Kidney (tissue), 14 donors: ENCODE measurements around the gene ALX3. TPM values are rescaled to one million over a fixed set of nuclear protein-coding genes. Genes with fewer than 3 reads are reported as not detected.

Experiments used
- DNase-seq, 5 donors: peaks; one replicate each; pipeline ENCODE4 v3.0.0-alpha.2; 2013 to 2020
- FAIRE-seq: peaks from 2 replicates; lab custom pipeline; 2012; peaks lifted over from hg19 to GRCh38; lab: Jason Lieb, UNC
- H3K27ac ChIP-seq, 2 donors: one replicate each; pipeline ENCODE4 v1.7.0; 2013; ENCODE audit warnings: low read depth in 2 of 2, low read length in 2 of 2, inconsistent platforms in 1 of 2
- H3K27me3 ChIP-seq: one replicate; pipeline ENCODE4 v1.7.1; 2013; ENCODE audit warnings: low read length, inconsistent platforms; ENCODE audit not compliant: control insufficient read depth, insufficient read depth
- H3K36me3 ChIP-seq, 3 donors: one replicate each; pipeline versions ENCODE4 v1.7.0 to v1.7.1; 2013; ENCODE audit warnings: low read length in 3 of 3, control low read depth in 1 of 3, inconsistent platforms in 1 of 3; ENCODE audit not compliant: insufficient read depth in 3 of 3, control insufficient read depth in 2 of 3
- H3K4me1 ChIP-seq, 3 donors: one replicate each; pipeline versions ENCODE4 v1.7.0 to v1.7.1; 2013; ENCODE audit warnings: low read length in 3 of 3, inconsistent platforms in 1 of 3, low read depth in 1 of 3; ENCODE audit not compliant: control insufficient read depth in 2 of 3, insufficient read depth in 2 of 3
- H3K4me3 ChIP-seq, 3 donors: one replicate each; pipeline versions ENCODE4 v1.7.0 to v1.8.1; 2013; ENCODE audit warnings: low read length in 3 of 3, control low read depth in 1 of 3, inconsistent platforms in 1 of 3
- H3K9ac ChIP-seq, 3 donors: one replicate each; pipeline versions ENCODE4 v1.7.0 to v1.7.1; 2013; ENCODE audit warnings: low read length in 3 of 3, control low read depth in 1 of 3, inconsistent platforms in 1 of 3
- H3K9me3 ChIP-seq, 3 donors: one replicate each; pipeline versions ENCODE4 v1.7.0 to v1.7.1; 2013; ENCODE audit warnings: low read length in 3 of 3, control low read depth in 1 of 3, inconsistent platforms in 1 of 3; ENCODE audit not compliant: control insufficient read depth in 2 of 3, insufficient read depth in 1 of 3
- intact Hi-C: fragments of 100-400 bp; cut with DNase I; formaldehyde crosslinking; loops from one replicate; pipeline ENCODE4 v1.11.1; 2022
- polyA plus RNA-seq: library from polyadenylated mRNA; stranded (reverse); fragments of 350-450 nt; fragmentation: Illumina TruSeq; extraction: RNeasy Lipid Tissue Mini Kit (QIAGEN cat#74804); gene quantifications from one replicate; pipeline ENCODE4 v1.2.3, GENCODE V29; 2014; ENCODE audit warnings: low read depth, low replicate concordance; ENCODE audit not compliant: insufficient read depth
- total RNA-seq: library from RNA; stranded (reverse); fragmentation: NEBNext Ultra II Directional; extraction: Animal tissue kit (Norgen Biotek cat#: 25700); gene quantifications from one replicate; pipeline ENCODE4 v1.2.1, GENCODE V29; 2021
- TF ChIP-seq, protein P1 (sequence below): IDR thresholded peaks from 3 replicates; pipeline ENCODE4 v1.5.1; 2012; ENCODE audit warnings: mild to moderate bottlenecking, moderate library complexity, borderline replicate concordance; ENCODE audit not compliant: insufficient read depth; ENCODE audit errors: extremely low read depth
- donor health status: control.
- donor health status: control.
- donor health status: control.
- donor health status: control.
- donor health status: control.
- donor health status: DM: yes; HTN: yes; CAD: no.
- donor health status: Normal renal cell carcinoma (clear cell type).

ALX3 gene
- total and polyA plus RNA-seq, 2 donors from 2014 or later = not detected

DNA sequence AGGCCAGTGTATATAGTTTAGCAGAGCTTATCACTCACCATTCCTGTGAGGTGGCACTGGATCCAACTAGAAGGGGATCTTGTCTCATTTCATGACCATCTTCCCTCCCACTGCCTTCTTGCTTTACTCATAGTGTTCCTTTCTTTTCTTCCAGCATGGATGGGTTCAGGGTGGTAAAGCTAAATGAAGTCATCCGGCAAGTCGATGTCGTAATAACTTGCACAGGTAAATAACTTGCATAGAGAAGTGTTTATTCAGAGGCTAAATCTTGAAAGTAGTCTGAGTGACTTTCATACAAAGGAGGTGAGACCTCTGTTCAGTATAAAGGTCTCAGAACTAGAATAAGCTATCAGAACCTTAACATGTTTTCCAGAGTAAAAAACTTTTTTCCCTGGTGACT lies 52.7 kb downstream of the ALX3 start:
- intact Hi-C loops = no loop called here
- Histone ChIP-seq H3K9me3 (no peaks in the 10 kb centered on the region), H3K4me3 (no peak overlapping the region), H3K9ac (no peak overlapping the region), H3K36me3 (peaks cover 30 to 85% (median 69%) of the 10 kb centered on the region in 3 donors), H3K27me3 (no peaks in the 10 kb centered on the region), H3K4me1 (no peaks in the 10 kb centered on the region), H3K27ac (no peak overlapping the region)
- no peak for FAIRE-seq
- TF ChIP-seq, protein P1, sequence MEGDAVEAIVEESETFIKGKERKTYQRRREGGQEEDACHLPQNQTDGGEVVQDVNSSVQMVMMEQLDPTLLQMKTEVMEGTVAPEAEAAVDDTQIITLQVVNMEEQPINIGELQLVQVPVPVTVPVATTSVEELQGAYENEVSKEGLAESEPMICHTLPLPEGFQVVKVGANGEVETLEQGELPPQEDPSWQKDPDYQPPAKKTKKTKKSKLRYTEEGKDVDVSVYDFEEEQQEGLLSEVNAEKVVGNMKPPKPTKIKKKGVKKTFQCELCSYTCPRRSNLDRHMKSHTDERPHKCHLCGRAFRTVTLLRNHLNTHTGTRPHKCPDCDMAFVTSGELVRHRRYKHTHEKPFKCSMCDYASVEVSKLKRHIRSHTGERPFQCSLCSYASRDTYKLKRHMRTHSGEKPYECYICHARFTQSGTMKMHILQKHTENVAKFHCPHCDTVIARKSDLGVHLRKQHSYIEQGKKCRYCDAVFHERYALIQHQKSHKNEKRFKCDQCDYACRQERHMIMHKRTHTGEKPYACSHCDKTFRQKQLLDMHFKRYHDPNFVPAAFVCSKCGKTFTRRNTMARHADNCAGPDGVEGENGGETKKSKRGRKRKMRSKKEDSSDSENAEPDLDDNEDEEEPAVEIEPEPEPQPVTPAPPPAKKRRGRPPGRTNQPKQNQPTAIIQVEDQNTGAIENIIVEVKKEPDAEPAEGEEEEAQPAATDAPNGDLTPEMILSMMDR = no peak
- DNase-seq = no peak

DNA sequence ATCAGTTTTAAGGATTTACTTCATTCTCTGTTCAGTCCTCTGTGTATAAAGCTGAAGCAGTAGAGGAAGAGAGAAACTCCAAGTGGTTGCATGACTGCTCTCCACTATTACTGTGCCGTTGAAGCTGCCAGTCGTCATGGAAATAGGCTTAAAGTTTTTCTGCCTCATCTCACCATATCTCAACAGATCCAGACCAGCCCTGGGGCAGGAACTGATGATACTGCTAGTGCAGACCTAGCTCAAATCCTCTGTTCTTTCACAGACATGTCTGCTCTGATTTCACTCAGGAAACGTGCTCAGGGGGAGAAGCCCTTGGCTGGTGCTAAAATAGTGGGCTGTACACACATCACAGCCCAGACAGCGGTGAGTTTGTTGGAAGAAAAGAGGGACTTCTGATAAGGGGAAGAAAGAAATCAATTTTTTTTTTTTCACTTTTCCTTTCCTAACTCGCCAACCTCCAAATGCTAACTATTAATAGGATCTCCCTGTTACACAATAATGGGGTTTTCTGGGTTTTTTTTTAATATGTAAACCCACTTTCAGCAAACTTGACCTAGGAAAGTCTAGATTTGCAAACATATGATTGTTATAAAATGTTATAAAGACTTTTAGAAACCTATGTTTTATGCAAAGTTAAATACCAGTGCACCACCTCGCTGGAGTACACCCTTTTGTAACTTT lies 58.2 kb downstream of the ALX3 start:
- FAIRE-seq (no peak), DNase-seq (no peak)
- no peaks in the 10 kb centered on the region for H3K27me3 ChIP-seq
- no peaks in the 10 kb centered on the region for H3K9me3 ChIP-seq
- intact Hi-C loops = no loop called here
- TF ChIP-seq, protein P1 = no peak
- H3K36me3 ChIP-seq = peaks cover 24 to 74% (median 57%) of the 10 kb centered on the region in 3 donors
- no peak overlapping the region for H3K27ac ChIP-seq
- peaks cover 0 to 4% (median 0%) of the 10 kb centered on the region in 3 donors for H3K4me1 ChIP-seq
- H3K9ac ChIP-seq = no peak overlapping the region
- no peak overlapping the region for H3K4me3 ChIP-seq

DNA sequence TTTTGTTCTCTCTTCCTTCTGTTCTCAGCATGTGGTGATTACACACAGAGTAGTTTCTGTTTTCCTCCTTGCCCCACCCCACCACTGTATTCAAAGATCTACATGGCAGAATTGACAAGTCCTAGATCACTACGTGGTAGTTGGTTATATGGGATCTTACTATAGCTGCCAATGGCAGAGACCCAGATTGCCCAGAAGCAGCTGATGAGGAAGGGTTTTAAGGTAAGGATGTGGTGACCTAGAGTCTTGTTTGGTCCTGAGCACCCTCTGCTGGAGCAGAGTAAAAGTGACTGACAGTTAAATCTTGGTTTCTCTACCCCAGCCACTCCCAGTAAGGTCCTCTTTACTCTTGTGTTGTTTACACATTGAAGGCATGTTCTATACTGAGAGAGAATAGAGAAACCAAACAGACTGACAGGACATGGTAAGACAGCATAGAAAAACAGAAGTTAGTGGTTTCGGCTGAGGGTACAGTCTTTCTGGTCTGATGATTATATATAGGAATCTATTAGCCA lies 58.9 kb downstream of the ALX3 start:
- no peak for FAIRE-seq
- peaks cover 22 to 68% (median 52%) of the 10 kb centered on the region in 3 donors for H3K36me3 ChIP-seq
- H3K9me3 ChIP-seq = no peaks in the 10 kb centered on the region
- DNase-seq = peak in 2 of 5 donors; percentile 29 to 66
- TF ChIP-seq, protein P1 = peak; percentile 48
- no peak overlapping the region for H3K4me3 ChIP-seq
- H3K4me1 ChIP-seq = peaks cover 0 to 10% (median 4%) of the 10 kb centered on the region in 3 donors
- intact Hi-C loops = no loop called here
- no peaks in the 10 kb centered on the region for H3K27me3 ChIP-seq
- no peak overlapping the region for H3K27ac ChIP-seq
- no peak overlapping the region for H3K9ac ChIP-seq

Other genes with a start within 250 kb of the ALX3 start
- 33.8 TPM for gene CSF1, start 159.8 kb downstream of the ALX3 start, total RNA-seq
- gene CSF1, start 159.8 kb downstream of the ALX3 start, polyA plus RNA-seq = 11.1 TPM
- 125 TPM for gene AHCYL1, start 85.9 kb downstream of the ALX3 start, total RNA-seq
- 103 TPM for gene AHCYL1, start 85.9 kb downstream of the ALX3 start, polyA plus RNA-seq
- 31.1 TPM for gene STRIP1, start 36.0 kb downstream of the ALX3 start, total RNA-seq
- 9.5 TPM for gene STRIP1, start 36.0 kb downstream of the ALX3 start, polyA plus RNA-seq
- not detected for gene UBL4B, start 41.8 kb upstream of the ALX3 start, total RNA-seq
- gene UBL4B, start 41.8 kb upstream of the ALX3 start, polyA plus RNA-seq = not detected
- 2.3 TPM for gene SLC6A17, start 79.8 kb upstream of the ALX3 start, total RNA-seq
- gene SLC6A17, start 79.8 kb upstream of the ALX3 start, polyA plus RNA-seq = 1.7 TPM
- 52.9 TPM for gene KCNC4, start 139.6 kb upstream of the ALX3 start, total RNA-seq
- gene KCNC4, start 139.6 kb upstream of the ALX3 start, polyA plus RNA-seq = 12.9 TPM